ENCODE data around the gene PRTFDC1. TPM values are rescaled to one million over a fixed set of nuclear protein-coding genes. Genes with fewer than 3 reads are reported as not detected.

The PRTFDC1 gene
- total RNA-seq, 4 donors from 2014 or later = 0.15 to 2.2 (median 1.8) TPM

DNA sequence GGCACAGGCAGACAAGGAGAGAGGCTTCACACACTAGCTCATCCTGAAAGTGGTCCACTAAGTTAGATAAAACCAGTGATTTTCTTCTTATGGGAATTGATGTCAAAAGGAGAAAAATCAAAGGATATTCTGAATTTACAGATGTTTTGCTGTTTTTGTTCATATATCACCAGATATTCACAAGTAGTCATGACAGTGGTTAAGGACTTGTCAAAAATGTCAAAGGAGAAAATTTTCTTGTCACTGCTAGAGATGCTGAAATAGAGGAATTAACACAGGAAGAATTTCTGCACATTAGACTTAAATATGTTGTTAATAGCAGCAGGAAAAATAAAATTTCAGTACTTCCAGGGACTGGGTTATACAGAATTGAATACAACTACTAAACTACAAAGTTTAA, 78.3 kb downstream of the PRTFDC1 start:
- no peak for TF ChIP-seq POLR2A (IDR thresholded peaks at IDR 0.05)
- TF ChIP-seq, protein P1, sequence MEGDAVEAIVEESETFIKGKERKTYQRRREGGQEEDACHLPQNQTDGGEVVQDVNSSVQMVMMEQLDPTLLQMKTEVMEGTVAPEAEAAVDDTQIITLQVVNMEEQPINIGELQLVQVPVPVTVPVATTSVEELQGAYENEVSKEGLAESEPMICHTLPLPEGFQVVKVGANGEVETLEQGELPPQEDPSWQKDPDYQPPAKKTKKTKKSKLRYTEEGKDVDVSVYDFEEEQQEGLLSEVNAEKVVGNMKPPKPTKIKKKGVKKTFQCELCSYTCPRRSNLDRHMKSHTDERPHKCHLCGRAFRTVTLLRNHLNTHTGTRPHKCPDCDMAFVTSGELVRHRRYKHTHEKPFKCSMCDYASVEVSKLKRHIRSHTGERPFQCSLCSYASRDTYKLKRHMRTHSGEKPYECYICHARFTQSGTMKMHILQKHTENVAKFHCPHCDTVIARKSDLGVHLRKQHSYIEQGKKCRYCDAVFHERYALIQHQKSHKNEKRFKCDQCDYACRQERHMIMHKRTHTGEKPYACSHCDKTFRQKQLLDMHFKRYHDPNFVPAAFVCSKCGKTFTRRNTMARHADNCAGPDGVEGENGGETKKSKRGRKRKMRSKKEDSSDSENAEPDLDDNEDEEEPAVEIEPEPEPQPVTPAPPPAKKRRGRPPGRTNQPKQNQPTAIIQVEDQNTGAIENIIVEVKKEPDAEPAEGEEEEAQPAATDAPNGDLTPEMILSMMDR (IDR thresholded peaks at IDR 0.05) = no peak
- no peak overlapping the region for H3K27ac ChIP-seq
- DNase-seq = no peak
- H3K4me1 ChIP-seq = peaks cover 7 to 41% (median 21%) of the 10 kb centered on the region in 3 donors
- intact Hi-C loops (cut with DNase I) = no loop called here
- H3K27me3 ChIP-seq = no peaks in the 10 kb centered on the region
- no peaks in the 10 kb centered on the region for H3K36me3 ChIP-seq
- no peak overlapping the region for H3K4me3 ChIP-seq
- no peaks in the 10 kb centered on the region for H3K9me3 ChIP-seq

- H3K4me1 ChIP-seq = peaks cover 7 to 42% (median 21%) of the 10 kb centered on the region in 3 donors
- intact Hi-C loops (cut with DNase I) = no loop called here
- no peaks in the 10 kb centered on the region for H3K9me3 ChIP-seq
- no peaks in the 10 kb centered on the region for H3K36me3 ChIP-seq
- no peak overlapping the region for H3K4me3 ChIP-seq
- TF ChIP-seq POLR2A (IDR thresholded peaks at IDR 0.05) = no peak
- TF ChIP-seq, protein P1 (IDR thresholded peaks at IDR 0.05) = no peak
- DNase-seq = no peak
- WGBS, 2 donors = 7 to 27% methylated on average over 4 of the region's 4 CpGs
- no peaks in the 10 kb centered on the region for H3K27me3 ChIP-seq
- peak overlapping the region; percentile 42 to 84 (median 64) for H3K27ac ChIP-seq
These were observed 79.1 kb downstream of the PRTFDC1 start for GRCh38 chr10:24873281-24873683.

DNA sequence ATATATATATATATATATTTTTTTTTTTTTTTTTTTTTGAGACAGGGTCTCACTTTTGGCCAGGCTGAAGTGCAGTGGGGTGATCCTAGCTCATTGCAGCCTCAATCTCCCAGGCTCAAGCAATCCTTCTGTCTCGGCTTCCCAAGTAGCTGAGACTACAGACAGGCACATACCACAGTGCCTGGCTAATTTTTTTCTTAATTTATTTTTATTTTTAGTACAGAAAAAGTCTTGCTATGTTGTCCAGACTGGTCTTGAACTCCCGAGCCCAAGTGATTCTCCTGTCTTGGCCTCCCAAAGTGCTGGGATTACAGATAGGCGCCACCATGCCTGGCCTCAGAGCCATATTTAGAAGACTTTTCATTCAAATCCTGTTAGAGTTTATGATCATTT, 79.6 kb downstream of the PRTFDC1 start:
- Histone ChIP-seq H3K27me3 (no peaks in the 10 kb centered on the region), H3K4me3 (no peak overlapping the region), H3K9me3 (no peaks in the 10 kb centered on the region), H3K27ac (peak overlapping the region; percentile 42 to 84 (median 64)), H3K36me3 (no peaks in the 10 kb centered on the region), H3K4me1 (peaks cover 7 to 42% (median 21%) of the 10 kb centered on the region in 3 donors)
- no peak for DNase-seq
- WGBS, 2 donors = 71 to 75% methylated on average over 3 of the region's 3 CpGs
- TF ChIP-seq, protein P1 (IDR thresholded peaks at IDR 0.05) = no peak
- no peak for TF ChIP-seq POLR2A (IDR thresholded peaks at IDR 0.05)
- intact Hi-C loops (cut with DNase I) = no loop called here

GRCh38 chr10:24872049-24872789, 80.2 kb downstream of the PRTFDC1 start:
- Histone ChIP-seq H3K36me3 (no peaks in the 10 kb centered on the region), H3K4me3 (no peak overlapping the region), H3K9me3 (no peaks in the 10 kb centered on the region), H3K27ac (no peak overlapping the region), H3K27me3 (no peaks in the 10 kb centered on the region), H3K4me1 (peaks cover 7 to 46% (median 21%) of the 10 kb centered on the region in 3 donors)
- no peak for DNase-seq
- 71 to 86% methylated on average over 6 of the region's 6 CpGs for WGBS, 2 donors
- intact Hi-C loops (cut with DNase I) = no loop called here
- TF ChIP-seq, protein P1 (IDR thresholded peaks at IDR 0.05) = no peak
- no peak for TF ChIP-seq POLR2A (IDR thresholded peaks at IDR 0.05)

GRCh38 chr10:24871011-24871935, 81.1 kb downstream of the PRTFDC1 start:
- DNase-seq = no peak
- no peaks in the 10 kb centered on the region for H3K36me3 ChIP-seq
- no peak overlapping the region for H3K4me3 ChIP-seq
- intact Hi-C loops (cut with DNase I) = no loop called here
- H3K9me3 ChIP-seq = no peaks in the 10 kb centered on the region
- peaks cover 7 to 52% (median 25%) of the 10 kb centered on the region in 3 donors for H3K4me1 ChIP-seq
- WGBS, 2 donors = 53 to 55% methylated on average over 13 of the region's 13 CpGs
- H3K27ac ChIP-seq = peak overlapping the region in 1 of 4 donors; percentile 4
- H3K27me3 ChIP-seq = no peaks in the 10 kb centered on the region
- TF ChIP-seq POLR2A (IDR thresholded peaks at IDR 0.05) = no peak
- TF ChIP-seq, protein P1 (IDR thresholded peaks at IDR 0.05) = no peak

Data from esophagus squamous epithelium (tissue), 5 donors.